Heart left ventricle (tissue), 16 donors: ENCODE results near the gene FARP1. TPM values are rescaled to one million over a fixed set of nuclear protein-coding genes. Genes with fewer than 3 reads are reported as not detected.

Experiments
- ATAC-seq, 4 donors: fragments of 200-7000 bp; cut with Tn5 transposase; one replicate each; pipeline ENCODE4 v1.9.1; 2020 to 2022; ENCODE audit warnings: moderate library complexity in 4 of 4, mild to moderate bottlenecking in 3 of 4, moderate number of reproducible peaks in 1 of 4
- DNase-seq, 5 donors: peaks; one replicate each; pipeline ENCODE4 v3.0.0-alpha.2; 2020
- H3K27ac ChIP-seq, 12 donors: fragments of 200-600 bp; sonication (generic) in 4 of 12; one replicate each; pipeline versions ENCODE4 v1.5.0 to v1.8.0; 2016 to 2022; ENCODE audit warnings: mild to moderate bottlenecking in 2 of 12
- H3K27me3 ChIP-seq, 9 donors: fragments of 200-600 bp; sonication (generic) in 2 of 9; one replicate each; pipeline versions ENCODE4 v1.5.1 to v1.8.0; 2016 to 2022; ENCODE audit warnings: mild to moderate bottlenecking in 3 of 9
- H3K36me3 ChIP-seq, 9 donors: fragments of 200-600 bp; sonication (generic) in 2 of 9; one replicate each; pipeline versions ENCODE4 v1.5.0 to v1.8.0; 2018 to 2022; ENCODE audit warnings: mild to moderate bottlenecking in 2 of 9
- H3K4me1 ChIP-seq, 12 donors: fragments of 200-600 bp; sonication (generic) in 4 of 12; one replicate each; pipeline versions ENCODE4 v1.5.0 to v1.8.0; 2016 to 2022; ENCODE audit warnings: mild to moderate bottlenecking in 3 of 12
- H3K4me3 ChIP-seq, 12 donors: fragments of 200-600 bp; sonication (generic) in 4 of 12; one replicate each; pipeline versions ENCODE4 v1.5.0 to v1.8.0; 2017 to 2022; ENCODE audit warnings: mild to moderate bottlenecking in 9 of 12, moderate library complexity in 4 of 12
- H3K9me3 ChIP-seq, 12 donors: fragments of 200-600 bp; sonication (generic) in 4 of 12; one replicate each; pipeline versions ENCODE4 v1.5.0 to v1.8.0; 2016 to 2022; ENCODE audit warnings: mild to moderate bottlenecking in 1 of 12
- POLR2A ChIP-seq, 2 donors: fragments of 450-650 bp; IDR thresholded peaks; one replicate each; pipeline ENCODE4 v1.6.1; 2017; ENCODE audit warnings: antibody characterized with exemption in 2 of 2, mild to moderate bottlenecking in 2 of 2, moderate library complexity in 2 of 2
- WGBS, 4 donors: extraction: QIAGEN DNeasy Blood & Tissue Kit in 2 of 4; methylation state at CpG; one replicate each; pipeline versions ENCODE4 v1.1.5 to v1.1.7; 2013 to 2018; 5-methylcytosine and 5-hydroxymethylcytosine counted together
- intact Hi-C, 10 donors: fragments of 100-400 bp; cut with DNase I; formaldehyde crosslinking; loops; one replicate each; pipeline versions ENCODE4 v1.11.1 to v1.14.2; 2022
- polyA plus RNA-seq, 2 donors: library from polyadenylated mRNA; stranded (reverse); fragments of 200-250 nt; gene quantifications; one replicate each; pipeline ENCODE4 v1.2.3, GENCODE V29; 2013
- total RNA-seq, 9 donors: library from RNA; depleted of rRNA in 2 of 9; stranded (reverse); fragments of >200 nt in 2 of 9; fragmentation: NEBNext Ultra II Directional in 3 of 9; extraction: Animal tissue kit (Norgen Biotek cat#: 25700) in 3 of 9; gene quantifications; one replicate each; pipeline versions ENCODE4 v1.1.0 to v1.2.4, GENCODE V29; 2016 to 2023
- TF ChIP-seq, protein P1 (sequence below), 12 donors: fragments of 200-600 bp; sonication (generic) in 4 of 12; IDR thresholded peaks; one replicate each; pipeline versions ENCODE4 v1.5.0 to v1.8.0; 2018 to 2022; ENCODE audit warnings: antibody characterized with exemption in 12 of 12, mild to moderate bottlenecking in 5 of 12
- donor health status: ischemic (EF 13 %, LVEDD 7.1; RV severe dilation, severe dysfunction).
- donor health status: healthy with polysubstance abuse.
- donor health status: DM: no; HTN: yes; CAD: no.
- donor health status: DM: no; HTN: no; CAD: no.
- donor health status: ischemic (EF 25% LVEDD 6.9; RV normal size, moderate dysfunction).
- donor health status: ischemic (EF 25% LVEDD 5.7; RV mildly dilated, moderate dysfunction).
- donor health status: healthy.
- donor health status: DM: yes; HTN: yes; CAD: no.
- donor health status: ischemic (EF 35%, LVEDD 5.7; RV mildly dilated, moderate dysfunction).
- donor health status: nonischemic (EF 11% LVEDD 7.7; RV severe dilation, severe dysfunction).
- donor health status: DM: yes; HTN: yes; CAD: no.
- donor health status: PGD.
- donor health status: ischemic (EF 29% LVEDD 5.4; RV normal size, mild dysfunction).
- donor health status: nonischemic (EF 23%, LVEDD 6.1; RV moderate dilation, normal function).

Gene FARP1
- total and polyA plus RNA-seq, 11 donors, result 7.7 to 51.8 (median 22.3) TPM

- intact Hi-C loops, result loop anchor here in 2 of 10 donors (5.0 kb wide), 1 partner anchor 124 kb away; the partner anchor contains the start of gene STK24 (in 2 of the 2)
- peaks cover 7 to 72% (median 41%) of the 10 kb centered on the region in 12 donors for H3K4me1 ChIP-seq
Measured at GRCh38 chr13:98452851-98453843, 310.3 kb downstream of the FARP1 start.

DNA sequence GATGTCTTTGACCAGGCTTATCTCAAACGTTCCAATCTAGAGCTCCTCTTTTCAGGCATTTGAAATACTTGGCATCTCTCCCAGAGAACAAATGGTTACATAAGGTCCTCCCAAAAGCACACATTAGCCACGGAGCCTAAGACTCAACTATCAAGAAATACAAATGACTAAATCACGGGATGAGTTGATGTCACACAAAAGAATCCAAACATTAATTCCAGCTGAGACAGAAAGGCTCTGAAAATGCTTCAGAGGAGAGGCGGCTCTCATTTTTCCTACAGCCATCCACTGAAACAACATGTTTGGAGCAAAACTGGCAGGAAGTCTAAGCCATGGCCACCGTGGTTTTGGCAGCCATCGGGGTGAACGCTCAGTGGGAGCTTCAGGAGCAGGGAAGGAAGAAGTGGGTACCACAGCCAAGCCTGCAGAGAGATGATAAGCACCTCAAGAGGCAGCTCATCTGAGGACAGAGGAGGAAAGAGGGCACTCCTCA is 311.5 kb downstream of the FARP1 start:
- ATAC-seq (peak; percentile 55 to 76 (median 64)), DNase-seq (no peak)
- no peaks in the 10 kb centered on the region for H3K9me3 ChIP-seq
- 3 to 12% (median 6%) methylated on average over 7 of the region's 7 CpGs for WGBS, 4 donors
- peaks cover 7 to 65% (median 37%) of the 10 kb centered on the region in 12 donors for H3K4me1 ChIP-seq
- peaks cover 0 to 86% (median 52%) of the 10 kb centered on the region in 9 donors for H3K36me3 ChIP-seq
- no peaks in the 10 kb centered on the region for H3K27me3 ChIP-seq
- H3K4me3 ChIP-seq, result peak overlapping the region in 1 of 12 donors; percentile 9
- intact Hi-C loops, result loop anchor here in 2 of 10 donors (5.0 kb wide), 1 partner anchor 123 kb away; the partner anchor contains the start of gene STK24 (in 2 of the 2)
- TF ChIP-seq POLR2A (IDR thresholded peaks at IDR 0.05), result no peak
- TF ChIP-seq, protein P1, sequence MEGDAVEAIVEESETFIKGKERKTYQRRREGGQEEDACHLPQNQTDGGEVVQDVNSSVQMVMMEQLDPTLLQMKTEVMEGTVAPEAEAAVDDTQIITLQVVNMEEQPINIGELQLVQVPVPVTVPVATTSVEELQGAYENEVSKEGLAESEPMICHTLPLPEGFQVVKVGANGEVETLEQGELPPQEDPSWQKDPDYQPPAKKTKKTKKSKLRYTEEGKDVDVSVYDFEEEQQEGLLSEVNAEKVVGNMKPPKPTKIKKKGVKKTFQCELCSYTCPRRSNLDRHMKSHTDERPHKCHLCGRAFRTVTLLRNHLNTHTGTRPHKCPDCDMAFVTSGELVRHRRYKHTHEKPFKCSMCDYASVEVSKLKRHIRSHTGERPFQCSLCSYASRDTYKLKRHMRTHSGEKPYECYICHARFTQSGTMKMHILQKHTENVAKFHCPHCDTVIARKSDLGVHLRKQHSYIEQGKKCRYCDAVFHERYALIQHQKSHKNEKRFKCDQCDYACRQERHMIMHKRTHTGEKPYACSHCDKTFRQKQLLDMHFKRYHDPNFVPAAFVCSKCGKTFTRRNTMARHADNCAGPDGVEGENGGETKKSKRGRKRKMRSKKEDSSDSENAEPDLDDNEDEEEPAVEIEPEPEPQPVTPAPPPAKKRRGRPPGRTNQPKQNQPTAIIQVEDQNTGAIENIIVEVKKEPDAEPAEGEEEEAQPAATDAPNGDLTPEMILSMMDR (IDR thresholded peaks at IDR 0.05), result no peak
- peak overlapping the region; percentile 22 to 86 (median 66) for H3K27ac ChIP-seq

More at GRCh38 chr13:98452851-98453843, 310.3 kb downstream of the FARP1 start:
- no peak overlapping the region for H3K4me3 ChIP-seq
- H3K9me3 ChIP-seq, result no peaks in the 10 kb centered on the region
- no peak for TF ChIP-seq POLR2A (IDR thresholded peaks at IDR 0.05)
- TF ChIP-seq, protein P1 (IDR thresholded peaks at IDR 0.05), result no peak
- 61 to 72% (median 69%) methylated on average over 15 of the region's 15 CpGs for WGBS, 4 donors
- DNase-seq, result no peak
- peaks cover 0 to 84% (median 47%) of the 10 kb centered on the region in 9 donors for H3K36me3 ChIP-seq
- no peaks in the 10 kb centered on the region for H3K27me3 ChIP-seq
- H3K27ac ChIP-seq, result peak overlapping the region in 3 of 12 donors; percentile 36 to 84 (median 65)
- no peak for ATAC-seq

DNA sequence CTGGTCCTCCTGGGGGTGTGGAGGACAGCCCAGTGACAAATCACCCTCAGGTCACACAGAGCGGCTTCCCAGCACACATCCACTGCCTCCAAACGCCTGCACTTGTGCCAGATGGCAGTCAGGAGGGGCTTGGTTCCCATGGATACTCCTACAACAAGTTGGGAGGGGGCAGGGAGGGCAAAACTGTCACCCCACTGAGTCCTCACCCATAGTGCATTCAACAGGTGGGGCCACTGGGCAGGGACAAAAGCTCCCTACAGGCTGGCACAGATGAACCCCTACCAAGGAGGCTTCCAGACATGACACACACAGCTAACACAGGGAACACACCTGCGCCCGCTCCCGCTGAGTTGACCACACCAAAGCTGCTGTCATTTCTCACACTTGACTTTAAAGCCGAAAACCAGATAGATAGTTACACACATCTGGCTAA is 313.5 kb downstream of the FARP1 start:
- Histone ChIP-seq H3K36me3 (peaks cover 0 to 97% (median 61%) of the 10 kb centered on the region in 9 donors), H3K4me1 (peaks cover 7 to 46% (median 21%) of the 10 kb centered on the region in 12 donors), H3K27ac (peak overlapping the region in 1 of 12 donors; percentile 84), H3K4me3 (no peak overlapping the region), H3K27me3 (no peaks in the 10 kb centered on the region), H3K9me3 (no peaks in the 10 kb centered on the region)
- intact Hi-C loops, result no loop called here
- no peak for DNase-seq
- no peak for TF ChIP-seq POLR2A (IDR thresholded peaks at IDR 0.05)
- 67 to 81% (median 78%) methylated on average over 5 to 6 of the region's 6 CpGs for WGBS, 4 donors
- ATAC-seq, result peak in 1 of 4 donors; percentile 28

GRCh38 chr13:98457053-98457452 is 314.2 kb downstream of the FARP1 start:
- TF ChIP-seq, protein P1 (IDR thresholded peaks at IDR 0.05), result no peak
- TF ChIP-seq POLR2A (IDR thresholded peaks at IDR 0.05), result no peak
- DNase-seq, result no peak
- Histone ChIP-seq H3K27ac (peak overlapping the region in 1 of 12 donors; percentile 84), H3K9me3 (no peaks in the 10 kb centered on the region), H3K4me3 (no peak overlapping the region), H3K4me1 (peaks cover 7 to 40% (median 20%) of the 10 kb centered on the region in 12 donors), H3K27me3 (no peaks in the 10 kb centered on the region), H3K36me3 (peaks cover 0 to 97% (median 60%) of the 10 kb centered on the region in 9 donors)
- ATAC-seq, result no peak
- WGBS, 4 donors, result 92 to 96% (median 94%) methylated on average over 11 to 13 of the region's 13 CpGs
- intact Hi-C loops, result no loop called here
